GM10266 (cell line): ENCODE data around the gene FBXO38.

Source experiments
- DNase-seq: peaks from one replicate; pipeline ENCODE4 v3.0.0; 2012; ENCODE audit errors: extremely low spot score
- TF ChIP-seq, protein P1 (sequence below): IDR thresholded peaks from 2 replicates; pipeline ENCODE4 v1.5.1; 2012; ENCODE audit warnings: mild to moderate bottlenecking, low read depth; ENCODE audit not compliant: control insufficient read depth, insufficient read depth; ENCODE audit errors: missing control alignments

The FBXO38 gene

DNA sequence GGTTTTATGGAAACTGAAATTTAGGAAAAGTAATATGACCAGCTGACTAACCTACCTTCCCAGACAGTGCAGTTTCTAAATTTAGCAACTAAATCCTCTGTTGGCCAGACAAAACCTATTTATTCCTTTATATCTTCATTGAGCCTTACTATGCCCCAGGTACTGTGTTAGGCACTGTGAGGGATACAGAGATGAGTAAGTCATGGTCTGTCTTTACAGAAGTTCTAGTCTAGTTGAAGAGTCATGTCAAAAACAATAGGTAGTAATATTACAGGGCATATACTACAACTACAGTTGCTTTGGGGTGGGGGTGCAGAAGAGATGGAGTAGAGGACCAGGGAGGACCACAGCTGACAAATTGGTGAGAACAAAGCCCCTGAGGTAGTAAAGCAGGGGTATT, 42.8 kb downstream of the FBXO38 start:
- TF ChIP-seq, protein P1, sequence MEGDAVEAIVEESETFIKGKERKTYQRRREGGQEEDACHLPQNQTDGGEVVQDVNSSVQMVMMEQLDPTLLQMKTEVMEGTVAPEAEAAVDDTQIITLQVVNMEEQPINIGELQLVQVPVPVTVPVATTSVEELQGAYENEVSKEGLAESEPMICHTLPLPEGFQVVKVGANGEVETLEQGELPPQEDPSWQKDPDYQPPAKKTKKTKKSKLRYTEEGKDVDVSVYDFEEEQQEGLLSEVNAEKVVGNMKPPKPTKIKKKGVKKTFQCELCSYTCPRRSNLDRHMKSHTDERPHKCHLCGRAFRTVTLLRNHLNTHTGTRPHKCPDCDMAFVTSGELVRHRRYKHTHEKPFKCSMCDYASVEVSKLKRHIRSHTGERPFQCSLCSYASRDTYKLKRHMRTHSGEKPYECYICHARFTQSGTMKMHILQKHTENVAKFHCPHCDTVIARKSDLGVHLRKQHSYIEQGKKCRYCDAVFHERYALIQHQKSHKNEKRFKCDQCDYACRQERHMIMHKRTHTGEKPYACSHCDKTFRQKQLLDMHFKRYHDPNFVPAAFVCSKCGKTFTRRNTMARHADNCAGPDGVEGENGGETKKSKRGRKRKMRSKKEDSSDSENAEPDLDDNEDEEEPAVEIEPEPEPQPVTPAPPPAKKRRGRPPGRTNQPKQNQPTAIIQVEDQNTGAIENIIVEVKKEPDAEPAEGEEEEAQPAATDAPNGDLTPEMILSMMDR: no peak

DNA sequence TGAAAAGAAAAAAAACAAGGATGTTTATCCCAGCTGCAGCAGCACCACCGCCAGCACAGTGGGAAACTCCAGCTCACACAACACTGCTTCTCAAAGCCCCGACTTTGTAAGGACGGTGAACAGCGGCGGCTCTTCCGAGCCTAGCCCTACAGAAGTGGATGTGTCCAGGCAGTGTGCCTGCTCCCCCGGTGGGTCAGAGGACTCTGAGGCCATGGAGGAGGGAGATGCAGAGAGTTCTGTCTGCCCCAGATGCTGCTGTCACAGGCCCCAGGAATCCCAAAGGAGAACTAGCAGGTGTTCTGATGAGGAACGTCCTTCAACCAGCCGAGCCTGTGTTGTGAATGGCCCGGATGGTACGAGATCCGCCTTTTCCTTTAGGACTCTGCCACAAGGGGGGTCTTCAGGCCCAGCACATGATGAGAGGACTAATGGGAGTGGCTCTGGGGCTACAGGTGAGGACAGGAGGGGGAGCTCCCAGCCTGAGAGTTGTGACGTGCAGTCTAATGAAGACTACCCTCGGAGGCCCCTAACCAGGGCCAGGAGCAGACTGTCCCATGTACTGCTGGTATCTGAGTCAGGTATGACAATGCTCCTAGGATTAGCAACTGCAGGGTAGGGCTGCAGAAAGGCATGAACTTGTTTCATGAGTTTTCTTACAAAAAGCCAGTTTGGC, 43.7 kb downstream of the FBXO38 start:
- no peak for DNase-seq
- TF ChIP-seq, protein P1: no peak

More for the DNA sequence above, 42.8 kb downstream of the FBXO38 start:
- DNase-seq: no peak

GRCh38 chr5:148428848-148429247, 45.1 kb downstream of the FBXO38 start:
- DNase-seq: no peak
- TF ChIP-seq, protein P1: no peak

DNA sequence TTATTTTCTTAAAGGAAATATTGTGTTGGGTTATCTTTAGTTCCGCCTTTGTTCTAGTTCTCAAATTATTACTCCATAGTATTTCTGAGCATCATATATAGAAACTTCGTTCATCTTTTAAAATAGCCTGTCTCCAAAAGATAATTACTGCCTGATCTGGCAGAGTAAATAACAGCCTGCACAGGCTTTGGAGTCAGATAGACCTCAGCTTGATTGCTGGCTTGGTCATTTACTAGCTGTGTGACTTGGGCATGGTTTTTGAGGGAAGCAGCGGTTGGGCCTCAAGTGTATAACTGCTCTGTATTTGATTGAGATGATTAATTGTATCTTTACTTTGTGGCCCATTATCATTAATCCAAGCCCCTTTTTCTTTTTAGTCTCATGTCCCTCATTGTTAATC, 50.1 kb downstream of the FBXO38 start:
- TF ChIP-seq, protein P1: no peak
- no peak for DNase-seq

DNA sequence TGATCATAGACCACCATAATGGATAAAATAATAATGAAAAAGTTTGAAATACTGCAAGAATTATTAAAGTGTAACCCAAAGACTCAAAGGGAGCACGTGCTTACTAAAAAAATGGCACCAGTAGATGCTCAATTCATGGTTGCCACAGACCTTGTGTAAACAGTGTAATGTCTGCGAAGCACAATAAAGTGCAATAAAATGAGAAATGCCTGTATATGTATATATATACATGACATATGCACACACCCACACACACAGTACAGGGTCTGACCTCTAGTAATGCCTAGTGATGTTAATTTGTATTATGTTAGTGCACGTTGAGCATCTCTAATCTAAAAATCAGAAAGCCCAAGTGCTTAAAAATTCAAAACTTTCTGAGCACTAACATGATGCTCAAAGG, 52.3 kb downstream of the FBXO38 start:
- DNase-seq: no peak
- TF ChIP-seq, protein P1: no peak

- TF ChIP-seq, protein P1: no peak
- DNase-seq: no peak
These were observed 53.5 kb downstream of the FBXO38 start for GRCh38 chr5:148437249-148437648.

- no peak for DNase-seq
- TF ChIP-seq, protein P1: no peak
These were observed 55.2 kb downstream of the FBXO38 start for GRCh38 chr5:148438933-148439332.
